Bronchial epithelial cell (primary cell): ENCODE data around the gene SLC35F1. TPM values are rescaled to one million over a fixed set of nuclear protein-coding genes. Genes with fewer than 3 reads are reported as not detected.

ENCODE experiments used
- DNase-seq: peaks from one replicate; pipeline ENCODE4 v3.0.0-alpha.2; 2010; ENCODE audit warnings: low read depth
- FAIRE-seq: peaks from 2 replicates; lab custom pipeline; 2011; peaks lifted over from hg19 to GRCh38; lab: Jason Lieb, UNC
- H3K27me3 ChIP-seq: 2 replicates; pipeline ENCODE4 v1.5.1; 2011; ENCODE audit warnings: low read length; ENCODE audit not compliant: control insufficient read depth, insufficient read depth
- H3K36me3 ChIP-seq: 2 replicates; pipeline ENCODE4 v1.5.1; 2011; ENCODE audit warnings: low read length; ENCODE audit not compliant: control insufficient read depth, insufficient read depth
- H3K4me3 ChIP-seq: 2 replicates; pipeline ENCODE4 v1.5.1; 2011; ENCODE audit warnings: mild to moderate bottlenecking, low read depth, low read length, control low read depth
- total RNA-seq: library from RNA; depleted of rRNA; stranded (reverse); fragments of >200 nt; gene quantifications from 2 replicates; pipeline ENCODE4 v1.2.1, GENCODE V29; 2014
- TF ChIP-seq, protein P1 (sequence below): IDR thresholded peaks from 2 replicates; pipeline ENCODE4 v1.5.1; 2011; ENCODE audit warnings: mild to moderate bottlenecking, moderate library complexity, low read length, control low read depth, inconsistent platforms; ENCODE audit not compliant: insufficient read depth, severe bottlenecking

SLC35F1 gene
- total RNA-seq, 1 donor from 2014 or later, result not detected

- TF ChIP-seq, protein P1, sequence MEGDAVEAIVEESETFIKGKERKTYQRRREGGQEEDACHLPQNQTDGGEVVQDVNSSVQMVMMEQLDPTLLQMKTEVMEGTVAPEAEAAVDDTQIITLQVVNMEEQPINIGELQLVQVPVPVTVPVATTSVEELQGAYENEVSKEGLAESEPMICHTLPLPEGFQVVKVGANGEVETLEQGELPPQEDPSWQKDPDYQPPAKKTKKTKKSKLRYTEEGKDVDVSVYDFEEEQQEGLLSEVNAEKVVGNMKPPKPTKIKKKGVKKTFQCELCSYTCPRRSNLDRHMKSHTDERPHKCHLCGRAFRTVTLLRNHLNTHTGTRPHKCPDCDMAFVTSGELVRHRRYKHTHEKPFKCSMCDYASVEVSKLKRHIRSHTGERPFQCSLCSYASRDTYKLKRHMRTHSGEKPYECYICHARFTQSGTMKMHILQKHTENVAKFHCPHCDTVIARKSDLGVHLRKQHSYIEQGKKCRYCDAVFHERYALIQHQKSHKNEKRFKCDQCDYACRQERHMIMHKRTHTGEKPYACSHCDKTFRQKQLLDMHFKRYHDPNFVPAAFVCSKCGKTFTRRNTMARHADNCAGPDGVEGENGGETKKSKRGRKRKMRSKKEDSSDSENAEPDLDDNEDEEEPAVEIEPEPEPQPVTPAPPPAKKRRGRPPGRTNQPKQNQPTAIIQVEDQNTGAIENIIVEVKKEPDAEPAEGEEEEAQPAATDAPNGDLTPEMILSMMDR, result no peak
- Histone ChIP-seq H3K4me3 (no peak overlapping the region), H3K36me3 (no peaks in the 10 kb centered on the region), H3K27me3 (no peaks in the 10 kb centered on the region)
- FAIRE-seq (peak; percentile 52), DNase-seq (no peak)
These were observed 16.9 kb upstream of the SLC35F1 start for GRCh38 chr6:117890172-117890571.

GRCh38 chr6:117906507-117906957 lies 532 bp upstream of the SLC35F1 start:
- TF ChIP-seq, protein P1, result no peak
- Histone ChIP-seq H3K36me3 (no peaks in the 10 kb centered on the region), H3K27me3 (peaks cover 8% of the 10 kb centered on the region), H3K4me3 (no peak overlapping the region)
- DNase-seq (no peak), FAIRE-seq (no peak)

DNA sequence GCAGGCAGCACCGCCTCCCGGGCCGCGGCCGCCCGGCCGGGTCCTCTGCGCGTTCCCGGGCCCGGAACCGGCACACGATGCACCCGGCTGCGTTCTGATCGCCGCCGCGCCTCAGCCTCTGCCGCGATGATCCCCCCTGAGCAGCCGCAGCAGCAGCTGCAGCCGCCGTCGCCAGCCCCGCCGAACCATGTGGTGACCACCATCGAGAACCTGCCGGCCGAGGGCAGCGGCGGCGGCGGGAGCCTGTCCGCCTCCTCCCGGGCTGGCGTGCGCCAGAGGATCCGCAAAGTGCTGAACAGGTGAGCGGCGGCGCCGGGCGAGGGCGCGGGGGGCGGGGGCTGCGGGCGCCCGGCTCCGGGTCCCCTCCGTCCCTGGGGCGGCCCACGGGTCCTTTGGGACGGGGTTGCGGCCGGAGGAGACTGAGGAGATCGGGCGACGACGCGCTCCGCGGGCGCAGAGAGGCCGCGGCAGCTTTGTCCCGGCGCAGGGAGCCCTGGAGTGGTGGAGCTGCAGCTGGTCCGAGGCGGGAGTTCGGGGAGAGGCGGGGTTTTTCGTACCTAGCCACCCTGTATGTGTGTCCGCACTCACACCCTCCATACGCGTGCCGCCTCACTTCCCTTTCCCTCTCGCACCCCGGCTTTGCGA lies 659 bp downstream of the SLC35F1 start:
- no peak for FAIRE-seq
- TF ChIP-seq, protein P1, result no peak
- H3K27me3 ChIP-seq, result peaks cover 8% of the 10 kb centered on the region
- H3K4me3 ChIP-seq, result no peak overlapping the region
- no peaks in the 10 kb centered on the region for H3K36me3 ChIP-seq
- DNase-seq, result no peak

- Histone ChIP-seq H3K36me3 (no peaks in the 10 kb centered on the region), H3K4me3 (no peak overlapping the region), H3K27me3 (peaks cover 8% of the 10 kb centered on the region)
- DNase-seq, result no peak
- FAIRE-seq, result no peak
- TF ChIP-seq, protein P1, result no peak
These were observed 1.4 kb downstream of the SLC35F1 start for GRCh38 chr6:117908246-117909068.

- no peak for FAIRE-seq
- peaks cover 8% of the 10 kb centered on the region for H3K27me3 ChIP-seq
- TF ChIP-seq, protein P1, result no peak
These were observed 2.6 kb downstream of the SLC35F1 start for GRCh38 chr6:117909638-117910037.

More at GRCh38 chr6:117909638-117910037, 2.6 kb downstream of the SLC35F1 start:
- H3K4me3 ChIP-seq, result no peak overlapping the region
- H3K36me3 ChIP-seq, result no peaks in the 10 kb centered on the region
- no peak for DNase-seq
